WTC11 (cell line): Measurements from ENCODE around the gene GNL2.

ENCODE experiments used
- CTCF ChIP-seq: fragments of 200-600 bp; IDR thresholded peaks from 2 replicates; pipeline ENCODE4 v1.8.0; 2022; ENCODE audit warnings: antibody characterized with exemption
- MAX ChIP-seq: sonication (generic); formaldehyde crosslinking; IDR thresholded peaks from 2 replicates; pipeline ENCODE4 v1.8.0; 2022; ENCODE audit warnings: mild to moderate bottlenecking, missing genetic modification reagents
- MXD4 ChIP-seq: fragments of 250-450 bp; sonication (Bioruptor Pico); IDR thresholded peaks from 2 replicates; pipeline ENCODE4 v1.8.0; 2021; ENCODE audit warnings: mild to moderate bottlenecking, moderate library complexity, borderline replicate concordance
- NR2C2 ChIP-seq: sonication (generic); formaldehyde crosslinking; IDR thresholded peaks from 2 replicates; pipeline ENCODE4 v1.8.0; 2022; ENCODE audit warnings: mild to moderate bottlenecking, missing genetic modification reagents
- NR3C1 ChIP-seq: sonication (generic); formaldehyde crosslinking; conservative IDR thresholded peaks from 2 replicates; pipeline ENCODE4 v1.8.1; 2023; ENCODE audit warnings: low read depth, mild to moderate bottlenecking, missing genetic modification reagents
- SP1 ChIP-seq: sonication (generic); formaldehyde crosslinking; conservative IDR thresholded peaks from 2 replicates; pipeline ENCODE4 v1.8.1; 2022; ENCODE audit warnings: missing genetic modification reagents
- ZBTB21 ChIP-seq: sonication (generic); formaldehyde crosslinking; IDR thresholded peaks from 2 replicates; pipeline ENCODE4 v1.8.1; 2023; ENCODE audit warnings: mild to moderate bottlenecking, missing genetic modification reagents, borderline replicate concordance
- ZNF416 ChIP-seq: fragments of 250-450 bp; sonication (Bioruptor Pico); IDR thresholded peaks from 2 replicates; pipeline ENCODE4 v1.9.0; 2021; ENCODE audit warnings: mild to moderate bottlenecking, inconsistent platforms
- TF ChIP-seq, protein P1 (sequence below): sonication (generic); formaldehyde crosslinking; IDR thresholded peaks from 2 replicates; pipeline ENCODE4 v1.8.1; 2022; ENCODE audit warnings: mild to moderate bottlenecking, moderate library complexity, missing genetic modification reagents

GRCh38 chr1:37614105-37614504 is 18.4 kb upstream of the GNL2 start:
- TF ChIP-seq CTCF (no peak), NR2C2 (CRISPR knock-in tag) (no peak), SP1 (no peak), MAX (CRISPR knock-in tag) (no peak), ZBTB21 (CRISPR knock-in tag) (no peak), ZNF416 (no peak), MXD4 (CRISPR knock-in tag) (no peak), NR3C1 (CRISPR knock-in tag) (no peak)
- TF ChIP-seq, protein P1, sequence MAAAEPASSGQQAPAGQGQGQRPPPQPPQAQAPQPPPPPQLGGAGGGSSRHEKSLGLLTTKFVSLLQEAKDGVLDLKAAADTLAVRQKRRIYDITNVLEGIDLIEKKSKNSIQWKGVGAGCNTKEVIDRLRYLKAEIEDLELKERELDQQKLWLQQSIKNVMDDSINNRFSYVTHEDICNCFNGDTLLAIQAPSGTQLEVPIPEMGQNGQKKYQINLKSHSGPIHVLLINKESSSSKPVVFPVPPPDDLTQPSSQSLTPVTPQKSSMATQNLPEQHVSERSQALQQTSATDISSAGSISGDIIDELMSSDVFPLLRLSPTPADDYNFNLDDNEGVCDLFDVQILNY, result no peak
